DLD1 (cell line): Measurements from ENCODE around the gene ITSN1.

Source experiments
- in situ Hi-C: cut with HindIII; loops from 2 replicates; pipeline ENCODE4 v1.10.0; 2017; ENCODE audit warnings: low sequenced_read_pairs

Gene ITSN1

DNA sequence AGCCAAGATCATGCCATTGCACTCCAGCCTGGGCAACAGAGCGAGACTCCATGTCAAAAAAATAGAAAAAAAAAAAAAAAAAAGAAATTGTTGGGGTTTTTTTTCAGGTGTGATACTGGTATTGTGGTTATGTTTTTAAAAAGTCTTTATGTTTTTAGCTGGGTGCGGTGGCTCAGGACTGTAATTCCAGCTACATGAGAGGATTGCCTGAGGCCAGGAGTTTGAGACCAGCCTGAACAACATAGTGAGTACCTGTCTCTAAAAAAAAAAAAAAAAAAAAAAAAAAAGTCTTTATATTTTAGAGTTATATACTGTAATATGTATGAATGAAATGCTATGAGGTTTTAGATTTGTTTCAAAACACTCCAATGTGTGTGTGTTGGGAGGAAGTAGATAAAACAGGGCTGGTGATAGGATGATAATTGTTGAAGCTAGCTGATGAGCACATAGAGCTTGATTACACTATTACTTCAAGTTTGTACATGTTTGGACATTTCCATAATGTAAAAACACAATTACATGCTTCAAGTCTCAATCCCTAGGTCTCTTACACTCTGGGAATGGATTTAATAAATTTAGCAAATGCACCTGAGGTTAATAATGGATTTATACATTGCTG, 303.5 kb downstream of the ITSN1 start:
- in situ Hi-C loops: no loop called here

DNA sequence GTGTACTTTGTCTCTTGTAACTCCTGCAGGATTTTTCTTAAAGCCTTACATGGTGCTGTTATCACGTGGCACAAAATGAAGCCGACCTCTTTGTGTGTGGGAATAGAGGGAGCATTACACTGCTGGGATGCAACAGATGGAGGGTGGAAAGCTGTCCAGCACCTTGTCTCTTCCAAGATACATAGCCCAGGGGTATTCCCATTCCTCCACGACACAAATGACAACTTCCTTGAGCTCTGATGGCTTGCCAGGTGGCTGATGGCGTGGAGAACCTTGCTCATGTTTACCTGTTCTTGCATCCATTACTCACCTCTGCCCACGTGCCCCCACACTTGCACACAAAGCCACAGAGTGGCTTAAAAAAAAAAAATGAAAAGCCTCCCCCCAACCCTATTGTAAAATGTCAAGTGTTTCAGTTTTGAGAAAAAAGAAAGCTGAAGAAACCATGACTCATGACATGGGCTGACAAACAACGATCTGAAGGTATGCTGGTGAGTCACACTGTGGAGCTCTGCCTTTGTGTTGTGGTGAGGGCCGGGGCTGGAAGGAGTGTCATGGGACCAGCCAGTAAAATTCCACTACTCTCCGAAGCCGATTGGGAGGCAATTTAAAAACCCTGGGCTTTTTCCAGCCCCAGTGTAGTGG, 305.3 kb downstream of the ITSN1 start:
- in situ Hi-C loops: no loop called here

DNA sequence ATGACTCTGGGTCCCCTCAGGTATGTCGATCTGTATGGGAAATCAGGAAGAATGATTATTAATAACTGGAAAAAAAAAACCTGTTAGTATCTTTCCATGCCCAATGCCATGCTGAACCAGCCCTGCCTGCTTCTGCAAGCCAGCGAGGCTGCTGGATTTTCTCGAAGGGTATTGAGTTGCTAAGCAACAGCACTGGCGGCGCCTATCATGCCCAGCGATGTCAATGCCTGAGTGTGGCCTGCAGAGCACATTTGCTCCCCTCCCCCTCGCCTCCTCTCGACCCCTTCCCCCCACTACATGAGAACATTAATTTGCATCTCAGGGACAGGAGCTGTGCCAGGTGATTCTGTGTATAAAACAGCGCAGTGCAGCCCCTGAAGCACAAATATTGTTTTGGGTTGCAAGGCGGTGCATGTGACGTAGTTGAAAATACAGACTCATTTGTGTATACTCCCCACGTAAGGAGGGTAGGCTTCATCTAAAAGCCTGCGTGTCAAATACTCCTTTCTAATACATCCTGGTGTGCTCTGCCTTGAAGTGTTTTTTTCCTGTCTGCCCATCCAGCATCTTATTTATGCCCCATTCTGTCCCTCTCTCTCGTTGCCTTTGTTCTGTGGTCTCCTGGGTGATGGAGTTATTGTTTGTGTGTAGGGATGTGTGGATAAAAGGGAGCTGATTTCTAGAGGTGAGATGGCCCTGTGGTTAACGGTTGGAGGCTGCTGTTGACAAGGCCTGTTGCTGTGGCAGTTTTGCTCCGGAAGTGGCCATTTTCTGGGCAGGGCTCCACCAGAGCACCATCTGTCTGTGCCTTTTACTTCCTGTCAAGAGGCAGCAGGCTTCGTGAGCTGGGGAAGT, 306.0 kb downstream of the ITSN1 start:
- in situ Hi-C loops: no loop called here

DNA sequence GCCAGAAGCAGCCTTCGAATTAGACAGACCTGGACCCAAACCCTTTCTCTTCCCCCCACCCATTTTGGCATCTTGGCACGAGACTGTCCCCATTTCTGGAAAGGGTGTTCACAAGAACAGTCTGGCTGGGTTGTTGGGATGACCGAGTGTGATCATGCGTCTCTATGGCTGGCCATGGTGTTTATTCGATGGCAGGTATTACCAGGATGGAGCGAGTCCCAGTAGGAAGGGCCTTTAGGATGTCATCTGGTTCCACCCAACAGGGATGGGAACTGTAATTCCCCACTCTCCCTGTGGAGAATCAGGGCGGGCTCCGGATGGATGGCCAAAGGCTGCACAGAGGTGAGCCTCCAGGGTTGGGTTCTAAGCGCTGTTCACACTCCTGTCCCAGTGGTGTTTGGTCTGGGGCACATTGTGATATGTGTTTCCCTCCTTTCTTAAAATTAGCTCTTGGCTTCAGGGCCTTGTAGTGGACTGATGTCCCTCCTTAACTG, 306.7 kb downstream of the ITSN1 start:
- in situ Hi-C loops: no loop called here
